AG09319 (cell line): ENCODE data around the gene TFEB.

ENCODE experiments used
- DNase-seq: peaks from one replicate; pipeline ENCODE4 v3.0.0-alpha.2; 2010; ENCODE audit warnings: low read depth; ENCODE audit errors: extremely low read depth
- CTCF ChIP-seq: IDR thresholded peaks from 2 replicates; pipeline ENCODE4 v1.5.1; 2011; ENCODE audit warnings: low read depth, mild to moderate bottlenecking, inconsistent platforms, low read length, moderate library complexity

The TFEB gene

GRCh38 chr6:41741625-41742490 lies 6.5 kb upstream of the TFEB start:
- no peak for TF ChIP-seq CTCF
- no peak for DNase-seq

GRCh38 chr6:41740366-41741162 lies 5.2 kb upstream of the TFEB start:
- no peak for DNase-seq
- TF ChIP-seq CTCF: no peak

GRCh38 chr6:41739041-41739440 lies 3.6 kb upstream of the TFEB start:
- TF ChIP-seq CTCF: no peak
- DNase-seq: no peak

- DNase-seq: no peak
- TF ChIP-seq CTCF: no peak
Observed at GRCh38 chr6:41737591-41738130, 2.3 kb upstream of the TFEB start.

GRCh38 chr6:41736800-41737555 lies 1.6 kb upstream of the TFEB start:
- no peak for TF ChIP-seq CTCF
- no peak for DNase-seq

- DNase-seq: no peak
- TF ChIP-seq CTCF: no peak
Observed at GRCh38 chr6:41736186-41736733, 852 bp upstream of the TFEB start.
